Colonic mucosa (tissue), 4 donors: Measurements from ENCODE around the gene SH3TC1. TPM values are rescaled to one million over a fixed set of nuclear protein-coding genes. Genes with fewer than 3 reads are reported as not detected.

Experiments used
- DNase-seq: peaks from one replicate; pipeline ENCODE4 v3.0.0-alpha.2; 2020
- H3K27ac ChIP-seq: fragments of 200-600 bp; one replicate; pipeline ENCODE4 v1.8.0; 2021
- H3K27me3 ChIP-seq: fragments of 200-600 bp; one replicate; pipeline ENCODE4 v1.8.0; 2021
- H3K36me3 ChIP-seq: fragments of 200-600 bp; one replicate; pipeline ENCODE4 v1.8.0; 2021
- H3K4me1 ChIP-seq: fragments of 200-600 bp; one replicate; pipeline ENCODE4 v1.8.0; 2021; ENCODE audit warnings: mild to moderate bottlenecking
- H3K4me3 ChIP-seq: fragments of 200-600 bp; one replicate; pipeline ENCODE4 v1.8.0; 2021
- H3K9ac ChIP-seq, 2 donors: one replicate each; pipeline ENCODE4 v1.7.0; 2013; ENCODE audit warnings: control low read depth in 2 of 2, low read depth in 2 of 2, low read length in 2 of 2
- H3K9me3 ChIP-seq: fragments of 200-600 bp; one replicate; pipeline ENCODE4 v1.8.0; 2021
- intact Hi-C: fragments of 100-400 bp; cut with DNase I; formaldehyde crosslinking; loops from one replicate; pipeline ENCODE4 v1.14.1; 2022
- total RNA-seq, 2 donors: library from RNA; stranded (reverse); fragmentation: NEBNext Ultra II Directional in 1 of 2; extraction: Animal tissue kit (Norgen Biotek cat#: 25700) in 1 of 2; gene quantifications; one replicate each; pipeline ENCODE4 v1.2.1, GENCODE V29; 2021
- TF ChIP-seq, protein P1 (sequence below): fragments of 200-600 bp; IDR thresholded peaks from one replicate; pipeline ENCODE4 v1.8.0; 2022; ENCODE audit warnings: antibody characterized with exemption, mild to moderate bottlenecking
- donor health status: healthy.
- donor health status: DM: no; HTN: no; CAD: no.
- donor health status: DM: no; HTN: no; CAD: no.

The SH3TC1 gene
- total RNA-seq, 2 donors from 2014 or later: 10.8 to 22.5 TPM

DNA sequence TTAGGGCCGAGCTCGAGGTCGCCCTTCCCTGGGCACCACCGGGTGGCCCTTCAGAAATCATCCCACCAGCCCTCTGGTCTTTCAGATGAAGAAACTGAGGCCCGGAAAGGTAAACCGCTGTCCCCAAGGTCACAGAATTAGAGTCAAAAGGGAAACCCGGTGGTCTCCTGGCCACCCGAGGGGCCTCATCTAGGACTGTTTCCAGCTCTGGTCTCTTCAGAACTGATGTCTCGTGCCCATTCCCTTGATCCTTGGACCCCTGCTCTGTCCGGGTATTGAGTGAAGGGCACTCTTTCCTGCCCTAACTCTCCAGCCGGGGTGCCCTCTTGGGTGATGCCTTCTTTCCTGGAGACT lies 71.3 kb downstream of the SH3TC1 start:
- no peaks in the 10 kb centered on the region for H3K36me3 ChIP-seq
- H3K9me3 ChIP-seq: no peaks in the 10 kb centered on the region
- peak overlapping the region in 1 of 2 donors; percentile 60 for H3K9ac ChIP-seq
- intact Hi-C loops: no loop called here
- TF ChIP-seq, protein P1, sequence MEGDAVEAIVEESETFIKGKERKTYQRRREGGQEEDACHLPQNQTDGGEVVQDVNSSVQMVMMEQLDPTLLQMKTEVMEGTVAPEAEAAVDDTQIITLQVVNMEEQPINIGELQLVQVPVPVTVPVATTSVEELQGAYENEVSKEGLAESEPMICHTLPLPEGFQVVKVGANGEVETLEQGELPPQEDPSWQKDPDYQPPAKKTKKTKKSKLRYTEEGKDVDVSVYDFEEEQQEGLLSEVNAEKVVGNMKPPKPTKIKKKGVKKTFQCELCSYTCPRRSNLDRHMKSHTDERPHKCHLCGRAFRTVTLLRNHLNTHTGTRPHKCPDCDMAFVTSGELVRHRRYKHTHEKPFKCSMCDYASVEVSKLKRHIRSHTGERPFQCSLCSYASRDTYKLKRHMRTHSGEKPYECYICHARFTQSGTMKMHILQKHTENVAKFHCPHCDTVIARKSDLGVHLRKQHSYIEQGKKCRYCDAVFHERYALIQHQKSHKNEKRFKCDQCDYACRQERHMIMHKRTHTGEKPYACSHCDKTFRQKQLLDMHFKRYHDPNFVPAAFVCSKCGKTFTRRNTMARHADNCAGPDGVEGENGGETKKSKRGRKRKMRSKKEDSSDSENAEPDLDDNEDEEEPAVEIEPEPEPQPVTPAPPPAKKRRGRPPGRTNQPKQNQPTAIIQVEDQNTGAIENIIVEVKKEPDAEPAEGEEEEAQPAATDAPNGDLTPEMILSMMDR: no peak
- H3K4me3 ChIP-seq: peak overlapping the region; percentile 28
- DNase-seq: no peak
- H3K27me3 ChIP-seq: peaks cover 13% of the 10 kb centered on the region
- H3K4me1 ChIP-seq: no peaks in the 10 kb centered on the region
- no peak overlapping the region for H3K27ac ChIP-seq

DNA sequence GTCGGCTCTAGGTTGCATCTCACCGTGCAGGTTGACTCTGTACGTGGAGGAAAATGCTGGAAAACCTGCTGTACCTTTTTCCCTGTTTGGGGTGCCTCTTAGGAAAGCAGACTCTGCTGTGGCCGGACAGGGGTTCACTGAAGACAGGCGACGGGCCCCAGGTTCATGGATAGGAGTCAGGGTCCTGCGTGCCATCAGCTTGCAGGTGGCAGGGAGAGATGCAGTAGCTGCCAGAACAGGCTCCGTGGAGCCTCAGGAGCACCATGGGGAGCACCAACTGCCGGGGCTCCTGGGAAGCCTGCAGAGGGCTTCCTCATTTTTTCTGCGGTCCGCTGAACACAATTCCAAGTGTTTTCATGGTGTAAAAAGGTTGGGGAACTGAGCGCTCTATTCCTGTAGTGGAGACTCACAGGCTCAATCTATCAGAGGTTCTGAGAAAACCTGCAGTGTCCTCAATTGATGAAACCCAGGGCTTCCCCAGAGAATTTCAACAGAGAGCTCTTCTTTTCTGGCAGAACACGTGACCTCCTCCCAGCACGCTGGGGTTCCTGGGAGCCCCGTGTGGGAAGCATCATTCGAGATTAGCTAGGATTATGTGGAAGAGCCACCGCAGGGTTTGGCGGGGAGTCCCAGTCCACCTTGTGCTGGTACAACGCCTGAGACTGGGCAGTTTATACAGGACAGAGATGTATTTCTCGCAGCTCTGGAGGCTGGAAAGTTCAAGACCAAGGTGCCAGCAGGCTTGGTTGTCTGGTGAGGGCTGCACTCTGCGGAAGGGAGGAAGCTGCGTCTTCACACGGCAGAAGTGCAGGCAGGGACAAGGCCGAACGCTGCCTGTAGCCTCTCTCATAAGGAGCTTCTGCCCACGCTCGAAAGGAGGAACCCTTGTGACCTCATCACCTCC lies 72.1 kb downstream of the SH3TC1 start:
- H3K27me3 ChIP-seq: peaks cover 13% of the 10 kb centered on the region
- no peak overlapping the region for H3K9ac ChIP-seq
- H3K4me1 ChIP-seq: no peaks in the 10 kb centered on the region
- no peaks in the 10 kb centered on the region for H3K9me3 ChIP-seq
- no peaks in the 10 kb centered on the region for H3K36me3 ChIP-seq
- no peak overlapping the region for H3K27ac ChIP-seq
- TF ChIP-seq, protein P1: no peak
- no peak for DNase-seq
- peak overlapping the region; percentile 28 for H3K4me3 ChIP-seq
- intact Hi-C loops: no loop called here

DNA sequence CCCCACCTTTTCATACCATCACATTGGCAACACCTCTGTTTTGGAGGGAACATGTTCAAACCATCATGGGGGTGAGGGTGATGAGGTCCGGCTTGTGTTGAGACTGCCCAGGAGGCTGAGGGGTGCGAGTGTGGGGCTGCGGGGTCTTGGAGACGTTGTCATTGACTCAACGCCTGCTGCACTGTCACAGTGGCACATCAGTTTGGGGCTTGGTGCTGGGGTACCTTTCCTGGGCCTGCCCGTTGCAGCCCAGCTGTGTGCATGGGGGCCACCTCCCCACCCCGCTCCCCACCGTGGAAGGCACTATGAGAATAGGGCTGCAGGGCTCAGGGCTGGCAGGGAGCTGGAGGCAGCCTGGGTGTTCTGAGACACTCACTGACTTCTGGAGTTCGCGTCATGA lies 72.7 kb downstream of the SH3TC1 start:
- no peaks in the 10 kb centered on the region for H3K9me3 ChIP-seq
- intact Hi-C loops: no loop called here
- H3K4me1 ChIP-seq: no peaks in the 10 kb centered on the region
- H3K27me3 ChIP-seq: peaks cover 13% of the 10 kb centered on the region
- TF ChIP-seq, protein P1: no peak
- H3K27ac ChIP-seq: no peak overlapping the region
- no peak overlapping the region for H3K9ac ChIP-seq
- H3K36me3 ChIP-seq: no peaks in the 10 kb centered on the region
- no peak overlapping the region for H3K4me3 ChIP-seq
- no peak for DNase-seq

DNA sequence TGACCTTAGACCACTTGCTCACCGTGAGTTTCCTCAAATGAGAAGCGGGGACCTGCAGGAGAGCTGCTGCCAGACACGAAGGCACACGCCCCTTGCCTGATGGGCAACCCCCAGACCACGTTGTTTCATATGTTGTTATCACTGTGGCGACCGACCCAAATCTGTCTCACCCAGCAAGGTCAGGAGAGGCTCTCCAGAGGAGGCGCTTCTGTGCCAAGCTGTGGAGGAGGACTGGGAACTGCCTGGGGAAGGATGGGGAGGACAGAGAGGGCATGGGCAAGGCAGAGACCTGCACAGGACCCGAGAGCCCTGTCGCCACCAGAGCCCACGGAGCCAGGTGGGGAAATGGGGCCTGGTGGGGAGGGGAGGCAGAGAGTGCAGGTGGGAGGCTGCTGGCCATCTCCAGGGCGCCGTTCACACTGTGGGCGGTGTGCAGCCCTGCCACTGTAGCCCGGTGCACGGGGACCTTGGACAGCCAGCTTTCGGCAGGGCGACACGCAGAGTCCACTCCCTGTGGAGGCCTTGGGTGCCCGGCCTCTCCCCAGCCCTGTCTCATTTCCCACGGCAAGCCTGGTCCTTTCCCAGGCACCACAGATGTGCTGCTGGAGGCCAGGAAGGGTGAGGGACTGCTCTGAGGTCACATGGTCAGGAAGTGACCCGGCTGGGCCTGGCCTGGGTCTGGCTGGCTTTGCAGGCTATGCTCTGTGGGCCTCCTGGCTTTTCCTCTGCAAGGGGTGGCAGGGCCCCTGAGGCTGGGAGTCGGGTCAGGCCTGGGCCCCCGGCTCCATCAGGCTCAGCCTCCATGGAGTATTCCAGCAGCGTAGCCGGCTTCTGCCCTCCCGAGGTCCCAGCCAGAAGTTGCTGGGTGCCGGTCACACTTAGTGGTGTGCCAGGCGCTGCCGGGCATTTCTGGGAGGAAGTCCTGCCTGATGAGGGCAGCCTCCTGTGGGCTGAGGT lies 73.7 kb downstream of the SH3TC1 start:
- Histone ChIP-seq H3K4me1 (no peaks in the 10 kb centered on the region), H3K27ac (peak overlapping the region; percentile 4), H3K4me3 (no peak overlapping the region), H3K9me3 (no peaks in the 10 kb centered on the region), H3K36me3 (no peaks in the 10 kb centered on the region), H3K27me3 (peaks cover 13% of the 10 kb centered on the region), H3K9ac (peak overlapping the region in 1 of 2 donors; percentile 1)
- intact Hi-C loops: no loop called here
- no peak for DNase-seq
- TF ChIP-seq, protein P1: no peak

DNA sequence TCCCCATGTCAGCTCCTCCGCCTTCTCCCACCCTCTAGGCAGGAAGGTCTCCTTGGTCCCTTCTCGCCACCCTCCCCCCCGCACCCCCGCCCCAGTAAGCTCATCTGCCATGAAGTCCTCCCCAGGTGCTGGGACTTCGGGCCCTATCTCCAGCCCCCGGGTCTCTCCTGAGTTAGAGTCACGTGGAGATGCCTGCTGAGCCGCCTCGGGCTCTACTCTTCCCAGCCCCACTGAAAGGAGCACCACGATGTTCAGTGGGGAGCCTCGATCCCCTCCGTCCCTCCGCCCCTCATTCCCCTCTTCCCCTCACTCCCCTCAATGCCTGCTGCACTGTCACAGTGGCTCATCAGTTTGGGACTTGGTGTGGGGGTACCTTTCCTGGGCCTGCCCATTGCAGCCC lies 74.4 kb downstream of the SH3TC1 start:
- no peak overlapping the region for H3K4me3 ChIP-seq
- intact Hi-C loops: no loop called here
- H3K27ac ChIP-seq: no peak overlapping the region
- H3K9me3 ChIP-seq: no peaks in the 10 kb centered on the region
- no peaks in the 10 kb centered on the region for H3K36me3 ChIP-seq
- DNase-seq: no peak
- H3K4me1 ChIP-seq: no peaks in the 10 kb centered on the region
- peaks cover 13% of the 10 kb centered on the region for H3K27me3 ChIP-seq
- H3K9ac ChIP-seq: no peak overlapping the region
- TF ChIP-seq, protein P1: no peak
